HEK293 (cell line): ENCODE data around the gene STOML1.

ENCODE experiments used
- ATF2 ChIP-seq: fragments of 450-650 bp; formaldehyde crosslinking; IDR thresholded peaks from 2 replicates; pipeline ENCODE4 v1.5.1; 2016; ENCODE audit warnings: missing biosample characterization, missing genetic modification characterization, low read depth
- CTCF ChIP-seq: fragments of 450-650 bp; formaldehyde crosslinking; IDR thresholded peaks from 2 replicates; pipeline ENCODE4 v1.5.1; 2016; ENCODE audit warnings: missing biosample characterization, missing genetic modification characterization
- PRDM2 ChIP-seq: fragments of 450-650 bp; formaldehyde crosslinking; IDR thresholded peaks from 2 replicates; pipeline ENCODE4 v1.5.1; 2016; ENCODE audit warnings: missing biosample characterization, missing genetic modification characterization, borderline replicate concordance
- REST ChIP-seq: fragments of 450-650 bp; formaldehyde crosslinking; IDR thresholded peaks from 2 replicates; pipeline ENCODE4 v1.5.1; 2016; ENCODE audit warnings: missing biosample characterization, missing genetic modification characterization
- TCF7L2 ChIP-seq: IDR thresholded peaks from 2 replicates; pipeline ENCODE4 v1.6.1; 2011; ENCODE audit warnings: low read depth, mild to moderate bottlenecking, inconsistent platforms, low read length, moderate library complexity, borderline replicate concordance
- YY1 ChIP-seq: fragments of 450-650 bp; formaldehyde crosslinking; IDR thresholded peaks from 2 replicates; pipeline ENCODE4 v1.5.1; 2018; ENCODE audit warnings: missing biosample characterization, missing genetic modification characterization
- ZFP41 ChIP-seq: fragments of 450-650 bp; formaldehyde crosslinking; IDR thresholded peaks from 2 replicates; pipeline ENCODE4 v1.5.1; 2016; ENCODE audit warnings: missing biosample characterization, missing genetic modification characterization, borderline replicate concordance
- ZNF18 ChIP-seq: fragments of 450-650 bp; formaldehyde crosslinking; IDR thresholded peaks from 2 replicates; pipeline ENCODE4 v1.5.1; 2016; ENCODE audit warnings: missing biosample characterization, missing genetic modification characterization
- ZNF24 ChIP-seq: fragments of 450-650 bp; formaldehyde crosslinking; IDR thresholded peaks from 2 replicates; pipeline ENCODE4 v1.5.1; 2016; ENCODE audit warnings: missing biosample characterization, missing genetic modification characterization
- ZNF280C ChIP-seq: fragments of 450-650 bp; formaldehyde crosslinking; IDR thresholded peaks from 2 replicates; pipeline ENCODE4 v1.5.1; 2016; ENCODE audit warnings: missing biosample characterization, missing genetic modification characterization
- ZNF830 ChIP-seq: fragments of 450-650 bp; IDR thresholded peaks from 2 replicates; pipeline ENCODE4 v1.5.0; 2018; ENCODE audit warnings: missing biosample characterization, missing genetic modification characterization, low read depth, mild to moderate bottlenecking, moderate library complexity

- no peak for TF ChIP-seq CTCF
- no peak for TF ChIP-seq TCF7L2
- no peak for TF ChIP-seq ZFP41 (tag by site-specific recombination)
- TF ChIP-seq PRDM2 = no peak
- no peak for TF ChIP-seq ZNF18 (tag by site-specific recombination)
- no peak for TF ChIP-seq ZNF830 (tag by site-specific recombination)
- TF ChIP-seq ATF2 = no peak
- TF ChIP-seq ZNF24 = peak; percentile 55; the same call in 1 of the 2 replicates
- TF ChIP-seq YY1 = no peak
- no peak for TF ChIP-seq REST (tag by site-specific recombination)
- TF ChIP-seq ZNF280C (tag by site-specific recombination) = no peak
Observed at GRCh38 chr15:73941044-73941443, 51.1 kb downstream of the STOML1 start.
